Activated CD4-positive, alpha-beta T cell treated with anti-CD3 and anti-CD28 coated beads, Interleukin-2, amount 10 ng/mL, durations not matched to agents 24 days and 14 days (primary cell): ENCODE measurements around the gene TMEM219. TPM values are rescaled to one million over a fixed set of nuclear protein-coding genes. Genes with fewer than 3 reads are reported as not detected.

Source experiments
- DNase-seq: peaks from one replicate; pipeline ENCODE4 v3.0.0; 2022
- H3K27ac Mint-ChIP-seq: one replicate; pipeline ENCODE4 v1.8.0; 2022; ENCODE audit warnings: mild to moderate bottlenecking, mixed read lengths
- H3K27me3 Mint-ChIP-seq: one replicate; pipeline ENCODE4 v1.8.0; 2022; ENCODE audit warnings: mixed read lengths
- H3K36me3 Mint-ChIP-seq: one replicate; pipeline ENCODE4 v1.8.0; 2022; ENCODE audit warnings: low read depth, mild to moderate bottlenecking, mixed read lengths
- H3K4me1 Mint-ChIP-seq: one replicate; pipeline ENCODE4 v1.8.0; 2021; ENCODE audit warnings: mixed read lengths
- H3K4me3 Mint-ChIP-seq: one replicate; pipeline ENCODE4 v1.8.0; 2022; ENCODE audit warnings: mild to moderate bottlenecking, moderate library complexity, mixed read lengths
- H3K9me3 Mint-ChIP-seq: one replicate; pipeline ENCODE4 v1.8.0; 2021; ENCODE audit warnings: mixed read lengths
- intact Hi-C: fragments of 100-400 bp; cut with micrococcal nuclease; formaldehyde crosslinking; loops from one replicate; pipeline ENCODE4 v1.15.1; 2023
- total RNA-seq: library from RNA; stranded (reverse); gene quantifications from 2 replicates; pipeline ENCODE4 v1.2.3, GENCODE V29; 2022

The TMEM219 gene
- total RNA-seq, 1 donor from 2014 or later = 41.7 TPM

- no peak overlapping the region for H3K27ac Mint-ChIP-seq
- no peaks in the 10 kb centered on the region for H3K27me3 Mint-ChIP-seq
- intact Hi-C loops = loop anchor here (10.0 kb wide), 2 partner anchors 384 to 664 kb away; partner anchors contain the start of genes FBRS, MYL11, PRR14 and TBC1D10B
- DNase-seq = no peak
- peaks cover 39% of the 10 kb centered on the region for H3K36me3 Mint-ChIP-seq
- H3K4me3 Mint-ChIP-seq = no peak overlapping the region
- H3K9me3 Mint-ChIP-seq = no peaks in the 10 kb centered on the region
- peaks cover 13% of the 10 kb centered on the region for H3K4me1 Mint-ChIP-seq
These were observed 29.1 kb downstream of the TMEM219 start for GRCh38 chr16:29990883-29991570.

DNA sequence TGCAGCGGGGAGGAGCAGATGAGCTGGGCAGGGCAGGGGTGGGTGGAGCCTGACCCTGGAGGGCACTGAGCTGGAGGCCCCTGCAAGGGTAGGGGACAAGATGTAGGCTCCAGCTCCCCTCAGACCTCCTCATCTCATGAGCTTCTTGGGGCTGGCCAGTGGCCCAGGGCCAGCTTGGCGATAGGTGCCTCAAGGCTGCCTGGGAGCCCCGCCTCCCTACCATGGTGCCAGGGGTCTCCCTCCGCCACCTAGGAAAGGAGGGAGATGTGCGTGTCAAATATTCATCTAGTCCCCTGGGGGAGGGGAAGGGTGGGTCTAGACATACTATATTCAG is 29.7 kb downstream of the TMEM219 start:
- H3K36me3 Mint-ChIP-seq = peaks cover 41% of the 10 kb centered on the region
- no peak for DNase-seq
- H3K9me3 Mint-ChIP-seq = no peaks in the 10 kb centered on the region
- H3K27ac Mint-ChIP-seq = no peak overlapping the region
- no peaks in the 10 kb centered on the region for H3K27me3 Mint-ChIP-seq
- peaks cover 15% of the 10 kb centered on the region for H3K4me1 Mint-ChIP-seq
- no peak overlapping the region for H3K4me3 Mint-ChIP-seq
- intact Hi-C loops = loop anchor here (10.0 kb wide), 2 partner anchors 383 to 663 kb away; partner anchors contain the start of genes FBRS, MYL11, PRR14 and TBC1D10B

- peaks cover 43% of the 10 kb centered on the region for H3K36me3 Mint-ChIP-seq
- intact Hi-C loops = loop anchor here (10.0 kb wide), 2 partner anchors 382 to 662 kb away; partner anchors contain the start of genes FBRS, MYL11, PRR14 and TBC1D10B
- H3K9me3 Mint-ChIP-seq = no peaks in the 10 kb centered on the region
- H3K4me1 Mint-ChIP-seq = peaks cover 20% of the 10 kb centered on the region
- H3K27me3 Mint-ChIP-seq = no peaks in the 10 kb centered on the region
- H3K4me3 Mint-ChIP-seq = no peak overlapping the region
- H3K27ac Mint-ChIP-seq = peak overlapping the region; percentile 25
- no peak for DNase-seq
These were observed 30.6 kb downstream of the TMEM219 start for GRCh38 chr16:29992344-29992967.

DNA sequence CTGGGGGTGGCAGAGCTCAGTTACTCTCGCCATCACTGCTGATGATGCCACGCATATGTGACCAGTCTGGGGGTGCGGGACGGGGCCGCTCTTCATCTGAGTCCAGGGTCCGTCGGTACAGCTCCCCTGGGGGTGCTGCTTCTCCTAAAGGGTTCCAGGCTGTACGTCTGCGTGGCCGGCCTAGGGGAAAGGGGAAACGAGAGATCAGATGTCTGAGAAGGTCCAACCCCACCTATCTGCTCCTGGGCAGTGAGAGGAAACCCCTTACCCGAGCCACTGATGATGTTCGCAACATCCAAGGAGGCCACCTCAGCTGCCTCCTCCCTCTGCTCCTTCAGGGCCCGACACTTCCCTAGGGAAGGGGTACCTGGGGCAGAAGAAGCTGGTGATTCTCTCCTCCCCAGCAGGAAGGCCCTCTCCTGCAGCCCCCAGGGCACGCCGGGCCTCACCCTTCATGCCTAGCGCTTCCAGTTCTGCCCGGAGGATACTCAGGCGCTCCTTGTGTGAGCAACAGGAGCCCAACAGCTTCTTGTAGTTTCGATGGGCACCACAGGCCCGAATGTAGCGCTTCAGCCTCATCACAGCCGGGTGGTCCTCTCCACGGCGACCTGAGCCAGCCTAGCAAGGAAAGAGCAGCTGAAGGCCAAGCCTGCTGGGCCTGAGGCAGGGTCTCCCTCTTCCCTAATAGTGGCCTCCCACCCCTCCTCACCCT is 31.5 kb downstream of the TMEM219 start:
- H3K27me3 Mint-ChIP-seq = no peaks in the 10 kb centered on the region
- DNase-seq = no peak
- intact Hi-C loops = loop anchor here (10.0 kb wide), 2 partner anchors 381 to 661 kb away; partner anchors contain the start of genes FBRS, MYL11, PRR14 and TBC1D10B
- peaks cover 45% of the 10 kb centered on the region for H3K36me3 Mint-ChIP-seq
- peak overlapping the region; percentile 95 for H3K4me3 Mint-ChIP-seq
- peaks cover 24% of the 10 kb centered on the region for H3K4me1 Mint-ChIP-seq
- H3K27ac Mint-ChIP-seq = no peak overlapping the region
- no peaks in the 10 kb centered on the region for H3K9me3 Mint-ChIP-seq

GRCh38 chr16:29993903-29994599 is 32.2 kb downstream of the TMEM219 start:
- Mint-ChIP-seq H3K4me3 (peak overlapping the region; percentile 95), H3K27ac (peak overlapping the region; percentile 98), H3K36me3 (peaks cover 44% of the 10 kb centered on the region), H3K27me3 (no peaks in the 10 kb centered on the region), H3K9me3 (no peaks in the 10 kb centered on the region), H3K4me1 (peaks cover 24% of the 10 kb centered on the region)
- DNase-seq = no peak
- intact Hi-C loops = loop anchor here (10.0 kb wide), 2 partner anchors 381 to 661 kb away; partner anchors contain the start of genes FBRS, MYL11, PRR14 and TBC1D10B

- peaks cover 26% of the 10 kb centered on the region for H3K4me1 Mint-ChIP-seq
- no peaks in the 10 kb centered on the region for H3K9me3 Mint-ChIP-seq
- peaks cover 47% of the 10 kb centered on the region for H3K36me3 Mint-ChIP-seq
- H3K4me3 Mint-ChIP-seq = peak overlapping the region; percentile 95
- peak; percentile 93 for DNase-seq
- no peaks in the 10 kb centered on the region for H3K27me3 Mint-ChIP-seq
- H3K27ac Mint-ChIP-seq = peak overlapping the region; percentile 98
- intact Hi-C loops = loop anchor here (5.0 to 10.0 kb wide), 3 partner anchors 380 to 1172 kb away; partner anchors contain the start of genes ATXN2L, FBRS, MYL11 and PRR14
These were observed 32.9 kb downstream of the TMEM219 start for GRCh38 chr16:29994600-29995323.

DNA sequence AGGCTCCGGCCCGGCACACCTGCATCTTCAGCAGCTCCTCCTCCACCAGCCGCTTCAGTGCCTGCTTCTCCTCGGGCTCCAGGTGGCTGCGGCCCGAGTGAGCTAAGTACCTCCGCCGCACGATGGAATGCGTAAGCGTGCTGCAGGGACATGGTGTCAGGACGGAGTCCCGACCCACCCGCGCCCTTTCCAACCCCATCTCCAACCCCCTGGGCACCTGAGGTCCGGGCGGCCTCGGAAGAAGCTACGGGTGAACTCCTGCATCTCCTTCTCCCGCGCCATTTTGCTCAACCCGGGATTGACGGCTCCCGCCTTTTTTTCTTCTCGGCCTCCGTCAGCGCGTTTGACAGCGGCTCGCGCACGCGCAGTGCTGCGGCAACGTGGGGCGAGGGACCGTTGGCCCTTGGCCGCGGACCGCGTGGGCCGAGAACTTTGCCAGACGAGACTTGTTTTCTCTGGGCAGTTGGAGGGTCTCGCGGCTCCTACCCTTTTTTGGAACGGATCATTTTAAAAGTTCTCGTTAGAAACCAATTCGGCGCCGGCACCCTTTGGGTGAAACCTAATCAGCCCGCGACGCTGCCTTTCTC is 33.5 kb downstream of the TMEM219 start, which contains the start of gene HIRIP3:
HIRIP3 (minus strand) TSS at position 294 of the 587 bp plus-strand sequence; CDS start at position 282, 12 bp downstream.
- intact Hi-C loops = loop anchor here (5.0 to 10.0 kb wide), 3 partner anchors 379 to 1173 kb away; partner anchors contain the start of genes ATXN2L, FBRS, MYL11 and PRR14
- Mint-ChIP-seq H3K9me3 (no peaks in the 10 kb centered on the region), H3K4me3 (peak within 1 kb of the TSS; percentile 95), H3K4me1 (peaks cover 26% of the 10 kb centered on the region), H3K27ac (peak within 1 kb of the TSS; percentile 98), H3K36me3 (peaks cover 48% of the 10 kb centered on the region), H3K27me3 (no peaks in the 10 kb centered on the region)
- peak; percentile 97 for DNase-seq

DNA sequence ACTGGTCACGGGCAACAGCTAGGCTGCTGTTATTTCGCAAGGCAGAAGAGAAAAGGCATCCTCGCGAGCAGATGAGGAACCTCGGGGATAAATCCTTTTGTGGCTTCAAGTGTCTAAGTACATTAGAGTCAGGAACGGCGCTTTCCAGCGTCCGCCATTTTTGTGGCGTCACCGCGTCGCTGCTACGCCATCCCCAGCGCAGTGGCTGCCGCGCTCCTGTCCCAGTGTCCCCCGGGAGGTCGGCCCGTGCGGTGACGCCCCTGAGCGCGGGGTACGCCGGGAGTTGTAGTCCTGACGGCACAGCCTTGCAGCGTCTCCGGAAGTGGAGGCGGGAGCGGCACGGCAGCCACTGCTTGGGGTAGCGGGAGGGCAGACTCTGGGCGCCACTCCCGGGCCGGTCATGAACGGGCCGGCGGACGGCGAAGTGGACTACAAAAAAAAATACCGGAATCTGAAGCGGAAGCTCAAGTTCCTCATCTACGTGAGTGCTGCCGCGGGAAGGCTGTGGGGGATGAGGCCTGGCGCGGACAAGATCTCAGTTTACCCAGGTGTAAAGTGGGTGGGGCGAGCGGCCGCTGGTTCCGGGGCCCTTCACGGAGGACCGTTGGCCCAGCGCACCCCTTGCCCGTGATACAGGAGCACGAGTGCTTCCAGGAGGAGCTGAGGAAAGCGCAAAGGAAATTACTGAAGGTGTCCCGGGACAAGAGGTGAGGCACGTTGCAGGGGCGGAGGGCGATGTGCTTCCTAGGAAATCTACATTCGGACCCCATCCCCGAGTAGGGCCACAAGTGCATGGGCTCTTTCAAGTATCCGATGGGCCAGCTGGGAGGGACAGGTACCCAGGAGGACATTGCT is 34.3 kb downstream of the TMEM219 start, which contains the start of gene INO80E:
INO80E (plus strand) TSS at position 331 of the 855 bp plus-strand sequence; CDS start at position 401, 70 bp downstream.
- Mint-ChIP-seq H3K9me3 (no peaks in the 10 kb centered on the region), H3K27me3 (no peaks in the 10 kb centered on the region), H3K4me1 (peaks cover 26% of the 10 kb centered on the region), H3K36me3 (peaks cover 50% of the 10 kb centered on the region), H3K4me3 (peak within 1 kb of the TSS; percentile 95), H3K27ac (peak within 1 kb of the TSS; percentile 98)
- DNase-seq = peak; percentile 100
- intact Hi-C loops = loop anchor here (1.0 to 10.0 kb wide), 12 partner anchors 23 to 1174 kb away; partner anchors contain the start of genes ALDOA, ATXN2L, CDIPT and FBRS

DNA sequence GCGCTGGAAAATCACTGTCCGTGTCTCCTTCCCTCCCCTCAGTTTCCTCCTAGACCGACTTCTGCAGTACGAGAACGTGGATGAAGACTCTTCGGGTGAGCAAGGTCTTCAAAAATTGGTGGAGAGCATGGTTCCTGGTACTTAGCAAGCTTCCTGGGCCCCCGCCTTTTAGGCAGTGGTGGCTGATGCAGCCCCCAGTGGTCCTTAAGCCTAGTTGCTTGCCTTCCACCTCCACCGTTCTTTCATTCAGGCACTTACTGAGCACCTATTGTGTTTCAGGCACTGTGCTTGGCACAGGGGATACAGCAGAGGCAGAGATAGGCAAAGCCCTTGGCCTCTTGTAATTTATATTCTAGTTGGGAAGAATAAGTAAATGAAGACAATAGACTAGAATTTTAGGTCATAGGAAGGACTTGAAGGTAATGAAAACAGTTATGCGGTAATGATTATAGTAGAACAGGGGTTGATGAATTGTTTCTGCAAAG is 34.9 kb downstream of the TMEM219 start:
- peaks cover 53% of the 10 kb centered on the region for H3K36me3 Mint-ChIP-seq
- peak overlapping the region; percentile 98 for H3K27ac Mint-ChIP-seq
- intact Hi-C loops = loop anchor here (1.0 to 10.0 kb wide), 12 partner anchors 24 to 1175 kb away; partner anchors contain the start of genes ALDOA, ATXN2L, CDIPT and FBRS
- H3K27me3 Mint-ChIP-seq = no peaks in the 10 kb centered on the region
- peak overlapping the region; percentile 95 for H3K4me3 Mint-ChIP-seq
- peaks cover 26% of the 10 kb centered on the region for H3K4me1 Mint-ChIP-seq
- no peaks in the 10 kb centered on the region for H3K9me3 Mint-ChIP-seq
- no peak for DNase-seq

DNA sequence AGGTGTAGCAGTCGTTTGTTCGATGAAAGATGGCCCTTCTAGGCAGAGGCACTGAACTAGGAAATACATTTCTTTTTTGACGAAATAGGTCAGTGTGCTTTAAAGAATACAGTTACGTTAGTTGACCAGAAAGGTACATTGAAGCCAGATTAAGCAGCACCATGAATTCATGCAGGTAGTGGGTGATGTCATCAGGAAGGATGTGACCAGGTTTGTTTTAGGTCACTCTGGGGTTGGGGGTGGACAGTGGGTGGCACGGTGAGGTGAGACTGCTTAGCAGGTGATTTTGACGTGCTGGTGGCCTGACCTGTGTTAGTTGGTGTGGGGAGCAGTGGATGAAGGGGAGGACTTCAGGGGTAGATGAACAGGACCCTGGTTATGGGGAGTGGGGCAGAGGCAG is 37.7 kb downstream of the TMEM219 start:
- Mint-ChIP-seq H3K36me3 (peaks cover 48% of the 10 kb centered on the region), H3K27ac (no peak overlapping the region)

More for the DNA sequence above, 37.7 kb downstream of the TMEM219 start:
- Mint-ChIP-seq H3K9me3 (no peaks in the 10 kb centered on the region), H3K4me3 (no peak overlapping the region), H3K27me3 (no peaks in the 10 kb centered on the region), H3K4me1 (peaks cover 22% of the 10 kb centered on the region)
- intact Hi-C loops = loop anchor here (5.0 to 10.0 kb wide), 3 partner anchors 375 to 1177 kb away; partner anchors contain the start of genes ATXN2L, FBRS, MYL11 and PRR14
- no peak for DNase-seq
